Right lobe of liver (tissue), 4 donors: ENCODE results near the gene STOM.

Source experiments
- POLR2A ChIP-seq: fragments of 450-650 bp; IDR thresholded peaks from one replicate; pipeline ENCODE4 v1.6.1; 2017; ENCODE audit warnings: antibody characterized with exemption, mild to moderate bottlenecking
- TF ChIP-seq, protein P1 (sequence below), 4 donors: fragments of 200-600 bp in 3 of 4; fragments of 450-650 bp in 1 of 4; IDR thresholded peaks; one replicate each; pipeline versions ENCODE4 v1.5.1 to v1.8.0; 2016 to 2022; ENCODE audit warnings: antibody characterized with exemption in 4 of 4, mild to moderate bottlenecking in 2 of 4
- donor health status: DM: no; HTN: no; CAD: no.
- donor health status: DM: no; HTN: no; CAD: no.
- donor health status: DM: no; HTN: yes; CAD: no.

DNA sequence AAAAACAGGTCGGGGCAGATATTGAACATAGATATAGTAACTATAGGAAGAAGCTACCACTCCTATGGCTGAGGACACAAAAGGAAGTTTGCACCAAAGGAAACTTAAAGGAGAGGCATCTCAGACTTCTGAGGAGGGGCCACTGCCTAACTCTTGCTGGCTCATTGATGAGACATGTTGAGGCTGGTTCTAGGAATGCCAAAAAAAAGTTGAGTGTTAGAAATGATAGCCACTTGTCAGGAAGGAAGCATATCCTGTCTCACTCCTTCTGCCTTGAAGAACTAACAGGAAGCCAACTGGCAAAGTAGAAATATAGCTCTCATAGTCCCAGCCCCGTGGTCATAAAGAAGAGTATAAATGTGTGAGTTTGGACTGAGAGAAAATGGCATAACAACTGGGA, 23.3 kb upstream of the STOM start:
- TF ChIP-seq, protein P1, sequence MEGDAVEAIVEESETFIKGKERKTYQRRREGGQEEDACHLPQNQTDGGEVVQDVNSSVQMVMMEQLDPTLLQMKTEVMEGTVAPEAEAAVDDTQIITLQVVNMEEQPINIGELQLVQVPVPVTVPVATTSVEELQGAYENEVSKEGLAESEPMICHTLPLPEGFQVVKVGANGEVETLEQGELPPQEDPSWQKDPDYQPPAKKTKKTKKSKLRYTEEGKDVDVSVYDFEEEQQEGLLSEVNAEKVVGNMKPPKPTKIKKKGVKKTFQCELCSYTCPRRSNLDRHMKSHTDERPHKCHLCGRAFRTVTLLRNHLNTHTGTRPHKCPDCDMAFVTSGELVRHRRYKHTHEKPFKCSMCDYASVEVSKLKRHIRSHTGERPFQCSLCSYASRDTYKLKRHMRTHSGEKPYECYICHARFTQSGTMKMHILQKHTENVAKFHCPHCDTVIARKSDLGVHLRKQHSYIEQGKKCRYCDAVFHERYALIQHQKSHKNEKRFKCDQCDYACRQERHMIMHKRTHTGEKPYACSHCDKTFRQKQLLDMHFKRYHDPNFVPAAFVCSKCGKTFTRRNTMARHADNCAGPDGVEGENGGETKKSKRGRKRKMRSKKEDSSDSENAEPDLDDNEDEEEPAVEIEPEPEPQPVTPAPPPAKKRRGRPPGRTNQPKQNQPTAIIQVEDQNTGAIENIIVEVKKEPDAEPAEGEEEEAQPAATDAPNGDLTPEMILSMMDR (IDR thresholded peaks at IDR 0.05) = no peak
- TF ChIP-seq POLR2A = no peak
